ENCODE results near the gene NPRL2.

Gene NPRL2

GRCh38 chr3:50303013-50303815 is 47.4 kb downstream of the NPRL2 start, which contains the start of gene HYAL1:
TSS of gene HYAL1 (minus strand) at chr3:50303574. CDS start at chr3:50302956, 618 bp downstream.
- no peak for DNase-seq

- DNase-seq: no peak
Measured at GRCh38 chr3:50302095-50303012, 48.2 kb downstream of the NPRL2 start.

GRCh38 chr3:50300681-50301254 is 49.8 kb downstream of the NPRL2 start:
- DNase-seq: no peak

GRCh38 chr3:50299929-50300680 is 50.5 kb downstream of the NPRL2 start:
- no peak for DNase-seq

GRCh38 chr3:50299638-50299928 is 51.0 kb downstream of the NPRL2 start:
- no peak for DNase-seq

GRCh38 chr3:50298836-50299637 is 51.5 kb downstream of the NPRL2 start, which contains the start of the genes HYAL3 and NAA80:
TSS of gene HYAL3 (minus strand) at chr3:50299405. CDS start at chr3:50295602, 3,803 bp downstream.
TSS of gene NAA80 (minus strand) at chr3:50299405. CDS start at chr3:50297463, 1,942 bp downstream.
- peak; percentile 99 for DNase-seq

- DNase-seq: no peak
Measured at GRCh38 chr3:50297896-50298725, 52.5 kb downstream of the NPRL2 start.

GRCh38 chr3:50297384-50297775 is 53.2 kb downstream of the NPRL2 start:
- DNase-seq: no peak

All from activated gamma-delta T cell treated with Interleukin-2 at 50 U/mL for 16 hours (primary cell).